ENCODE results near the gene SV2C. TPM values are rescaled to one million over a fixed set of nuclear protein-coding genes. Genes with fewer than 3 reads are reported as not detected.

The SV2C gene
- total and polyA plus RNA-seq, 9 donors, result under 0.01 to 0.09 (median 0.03) TPM; not detected in 1

DNA sequence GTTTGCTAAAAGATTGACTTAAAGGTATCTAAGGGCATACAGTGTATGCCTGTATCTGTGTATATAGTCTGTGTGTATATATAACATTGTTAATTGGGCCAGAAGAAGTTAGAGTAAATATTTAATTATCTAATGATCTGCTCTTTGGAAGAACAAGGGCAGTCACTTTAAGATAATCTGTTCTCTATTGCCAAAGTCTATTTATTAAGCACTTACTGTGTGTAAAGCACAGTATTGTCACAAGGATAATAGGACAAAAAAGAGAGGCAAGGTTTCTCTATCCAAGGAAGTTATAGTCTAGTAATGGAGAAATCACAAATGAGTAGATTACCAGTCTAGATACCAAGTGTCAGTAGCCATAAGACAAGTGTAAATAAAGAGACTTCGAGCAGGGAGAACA, 51.5 kb downstream of the SV2C start:
- H3K36me3 ChIP-seq (ENCODE audit: control insufficient read depth, insufficient read depth, low read length), result no peaks in the 10 kb centered on the region
- H3K27me3 ChIP-seq (ENCODE audit: control insufficient read depth, insufficient read depth, low read length), result no peaks in the 10 kb centered on the region
- WGBS (ENCODE audit: insufficient coverage), result 94% methylated on average over 1 of the region's 1 CpG
- H3K4me1 ChIP-seq (ENCODE audit: control insufficient read depth, insufficient read depth, low read length), result no peaks in the 10 kb centered on the region
- no peak overlapping the region for H3K4me3 ChIP-seq (ENCODE audit: low read length)
- DNase-seq, result no peak
- H3K9me3 ChIP-seq (replicated peaks; ENCODE audit: control insufficient read depth, low read depth, low read length), result no peaks in the 10 kb centered on the region
- no peak overlapping the region for H3K27ac ChIP-seq (ENCODE audit: low read length)

DNA sequence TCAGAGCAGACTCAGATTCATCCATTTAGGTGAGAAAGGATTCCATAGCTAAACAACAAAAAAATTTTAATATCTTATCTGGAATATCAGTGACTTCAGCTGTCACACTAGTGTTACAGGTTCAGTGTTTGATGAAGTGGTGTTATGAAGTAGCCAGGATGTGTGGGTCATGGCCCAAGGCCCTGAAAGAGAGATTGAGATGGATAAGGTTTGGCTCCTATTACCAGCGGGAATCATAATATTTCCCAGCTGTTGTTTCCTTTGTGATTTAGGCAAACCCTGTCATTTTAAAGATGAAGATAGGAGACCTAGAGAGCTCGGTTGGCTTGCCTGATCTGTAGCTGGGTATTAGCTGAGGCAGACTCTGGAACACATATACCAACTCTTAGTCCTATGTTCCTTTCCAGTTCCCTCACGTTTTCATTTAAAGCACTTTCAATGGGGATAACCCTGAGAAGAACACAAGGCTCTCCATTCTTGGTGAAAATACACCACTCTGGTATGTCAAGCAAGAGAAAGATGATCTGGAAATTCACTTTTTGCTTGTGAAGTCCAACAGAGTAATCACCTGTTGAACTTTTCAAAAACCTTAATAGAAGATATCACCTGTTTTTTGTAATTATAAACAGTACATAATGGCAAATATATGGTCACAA, 54.8 kb downstream of the SV2C start:
- Histone ChIP-seq H3K4me1 (ENCODE audit: control insufficient read depth, insufficient read depth, low read length) (no peaks in the 10 kb centered on the region), H3K9me3 (replicated peaks; ENCODE audit: control insufficient read depth, low read depth, low read length) (no peaks in the 10 kb centered on the region), H3K27me3 (ENCODE audit: control insufficient read depth, insufficient read depth, low read length) (no peaks in the 10 kb centered on the region), H3K27ac (ENCODE audit: low read length) (no peak overlapping the region), H3K4me3 (ENCODE audit: low read length) (no peak overlapping the region), H3K36me3 (ENCODE audit: control insufficient read depth, insufficient read depth, low read length) (no peaks in the 10 kb centered on the region)
- no peak for DNase-seq
- WGBS (ENCODE audit: insufficient coverage), result no CpG with 5 or more reads among the region's 3 CpGs

DNA sequence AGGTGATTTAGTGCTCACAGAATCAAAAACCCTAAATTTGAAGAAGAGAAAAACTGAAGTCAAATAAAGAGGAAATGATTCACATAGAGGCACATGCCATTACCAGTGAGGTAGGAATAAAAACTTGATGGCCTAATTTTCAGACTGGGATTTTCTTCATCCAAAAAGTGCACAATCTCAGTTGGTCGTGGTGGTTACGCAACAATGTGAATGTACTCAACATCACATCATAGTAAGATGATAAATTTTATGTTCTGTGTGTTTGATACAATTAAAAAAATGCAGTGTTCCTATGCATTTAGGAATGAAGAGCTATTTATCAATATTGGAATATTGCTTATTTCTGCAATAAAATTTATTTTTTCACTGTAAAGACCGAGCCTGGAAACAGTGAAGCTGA, 60.7 kb downstream of the SV2C start:
- 83% methylated on average over 1 of the region's 3 CpGs for WGBS (ENCODE audit: insufficient coverage)
- Histone ChIP-seq H3K27me3 (ENCODE audit: control insufficient read depth, insufficient read depth, low read length) (no peaks in the 10 kb centered on the region), H3K4me1 (ENCODE audit: control insufficient read depth, insufficient read depth, low read length) (no peaks in the 10 kb centered on the region), H3K9me3 (replicated peaks; ENCODE audit: control insufficient read depth, low read depth, low read length) (no peaks in the 10 kb centered on the region), H3K4me3 (ENCODE audit: low read length) (no peak overlapping the region), H3K36me3 (ENCODE audit: control insufficient read depth, insufficient read depth, low read length) (no peaks in the 10 kb centered on the region), H3K27ac (ENCODE audit: low read length) (no peak overlapping the region)
- no peak for DNase-seq

DNA sequence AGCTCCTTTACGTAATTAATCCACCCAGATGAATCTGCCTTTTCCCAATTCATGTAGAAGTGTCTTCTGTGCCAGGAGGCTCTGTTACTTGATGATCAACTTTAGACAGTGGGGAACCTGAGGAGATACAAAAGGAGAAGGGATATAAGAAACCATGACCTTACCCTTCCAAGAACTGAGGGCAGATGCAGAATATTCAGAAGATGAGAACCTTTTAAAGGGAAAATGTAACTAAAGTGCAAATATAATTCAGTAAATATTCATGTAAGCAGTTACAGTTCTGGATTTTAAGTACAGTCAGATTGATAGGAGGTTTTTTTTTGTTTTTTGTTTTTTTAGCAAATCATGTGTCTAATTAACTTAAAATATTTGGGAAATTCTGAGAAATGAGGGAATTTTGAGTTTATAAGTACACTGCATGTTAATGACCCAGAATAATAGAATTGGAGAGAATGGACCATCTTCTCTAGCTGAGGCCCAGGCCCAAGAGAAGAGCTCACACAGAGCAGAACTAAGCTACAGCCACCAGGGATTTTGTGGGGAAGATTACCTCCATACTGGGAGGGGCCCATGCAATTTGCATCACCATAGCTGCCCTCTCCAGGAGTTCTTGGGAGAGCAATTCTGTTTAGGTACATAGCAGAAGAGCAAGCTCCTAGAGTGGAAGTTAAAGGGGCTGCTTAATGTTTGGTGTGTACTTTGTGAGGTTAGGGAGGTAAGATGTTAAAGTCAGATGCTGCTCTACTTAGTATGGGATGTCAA, 61.5 kb downstream of the SV2C start:
- DNase-seq, result no peak
- H3K36me3 ChIP-seq (ENCODE audit: control insufficient read depth, insufficient read depth, low read length), result no peaks in the 10 kb centered on the region
- no peaks in the 10 kb centered on the region for H3K9me3 ChIP-seq (replicated peaks; ENCODE audit: control insufficient read depth, low read depth, low read length)
- WGBS (ENCODE audit: insufficient coverage), result no CpG with 5 or more reads among the region's 1 CpG
- no peaks in the 10 kb centered on the region for H3K4me1 ChIP-seq (ENCODE audit: control insufficient read depth, insufficient read depth, low read length)
- no peak overlapping the region for H3K4me3 ChIP-seq (ENCODE audit: low read length)
- H3K27me3 ChIP-seq (ENCODE audit: control insufficient read depth, insufficient read depth, low read length), result no peaks in the 10 kb centered on the region
- H3K27ac ChIP-seq (ENCODE audit: low read length), result no peak overlapping the region

DNA sequence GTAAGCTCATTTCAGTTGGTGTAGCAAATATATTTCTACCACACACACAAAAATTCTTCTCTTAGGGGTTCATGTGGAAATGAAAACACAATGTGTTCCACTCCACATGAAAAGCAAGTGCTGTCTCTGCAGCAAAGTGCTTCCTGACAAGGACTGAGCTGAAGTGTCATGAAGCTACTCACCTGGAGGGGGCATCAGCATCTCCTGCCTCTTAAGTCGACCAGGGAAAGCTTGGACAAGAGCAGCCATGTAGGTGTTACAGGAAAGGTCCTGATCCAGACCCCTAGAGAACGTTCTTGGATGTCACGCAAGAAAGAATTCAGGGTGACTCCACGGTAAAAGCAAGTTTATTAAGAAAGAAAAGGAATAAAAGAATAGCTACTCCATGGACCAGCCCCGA, 62.8 kb downstream of the SV2C start:
- no peaks in the 10 kb centered on the region for H3K9me3 ChIP-seq (replicated peaks; ENCODE audit: control insufficient read depth, low read depth, low read length)
- WGBS (ENCODE audit: insufficient coverage), result 57% methylated on average over 1 of the region's 5 CpGs

DNA sequence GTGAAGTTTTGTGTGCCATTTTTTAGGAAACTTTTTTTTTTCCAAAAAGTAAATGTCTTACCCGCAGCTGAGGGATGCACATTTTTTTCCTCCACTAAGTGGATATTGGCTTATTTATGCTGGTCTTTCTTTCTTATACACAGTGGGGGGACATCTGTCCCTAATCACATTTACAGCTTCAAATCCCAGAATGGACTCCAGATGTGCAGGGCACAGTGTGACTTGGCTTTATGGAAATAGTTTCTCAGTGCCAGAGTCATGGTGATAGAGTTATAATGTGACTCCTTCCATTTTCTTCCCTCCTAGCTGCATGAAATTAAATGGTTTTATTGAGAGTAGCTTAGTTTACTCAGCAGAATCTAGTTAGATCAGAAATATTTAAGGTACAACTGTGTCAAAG, 66.5 kb downstream of the SV2C start:
- WGBS (ENCODE audit: insufficient coverage), result no CpG with 5 or more reads among the region's 1 CpG
- DNase-seq, result no peak
- H3K27ac ChIP-seq (ENCODE audit: low read length), result no peak overlapping the region

More for the DNA sequence above, 62.8 kb downstream of the SV2C start:
- H3K4me1 ChIP-seq (ENCODE audit: control insufficient read depth, insufficient read depth, low read length), result no peaks in the 10 kb centered on the region
- no peaks in the 10 kb centered on the region for H3K36me3 ChIP-seq (ENCODE audit: control insufficient read depth, insufficient read depth, low read length)
- no peak overlapping the region for H3K27ac ChIP-seq (ENCODE audit: low read length)
- H3K4me3 ChIP-seq (ENCODE audit: low read length), result no peak overlapping the region
- no peak for DNase-seq
- H3K27me3 ChIP-seq (ENCODE audit: control insufficient read depth, insufficient read depth, low read length), result no peaks in the 10 kb centered on the region

DNA sequence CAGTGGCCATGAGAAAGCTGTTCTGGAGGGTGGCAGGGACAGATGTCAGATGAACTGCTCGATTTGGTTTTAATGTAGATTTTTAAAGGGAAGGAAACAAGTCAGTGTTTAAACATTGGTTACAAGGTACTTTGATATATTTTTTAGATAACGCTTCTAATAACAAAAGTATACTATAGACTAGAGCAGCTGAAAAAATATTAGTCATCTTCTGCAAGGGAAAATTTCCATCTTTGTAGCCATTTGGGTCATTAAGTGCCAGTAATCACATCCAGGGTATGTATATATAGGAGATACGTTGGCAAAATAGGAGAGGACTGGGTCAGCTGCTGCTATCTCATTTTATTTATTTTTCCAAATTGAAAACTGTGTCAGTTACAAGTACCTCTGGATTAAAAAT, 69.0 kb downstream of the SV2C start:
- Histone ChIP-seq H3K36me3 (ENCODE audit: control insufficient read depth, insufficient read depth, low read length) (no peaks in the 10 kb centered on the region), H3K9me3 (replicated peaks; ENCODE audit: control insufficient read depth, low read depth, low read length) (no peaks in the 10 kb centered on the region), H3K4me3 (ENCODE audit: low read length) (no peak overlapping the region), H3K27me3 (ENCODE audit: control insufficient read depth, insufficient read depth, low read length) (no peaks in the 10 kb centered on the region), H3K4me1 (ENCODE audit: control insufficient read depth, insufficient read depth, low read length) (no peaks in the 10 kb centered on the region), H3K27ac (ENCODE audit: low read length) (no peak overlapping the region)
- DNase-seq, result no peak
- no CpG with 5 or more reads among the region's 3 CpGs for whole genome bisulfite sequencing (ENCODE audit: insufficient coverage)

More for the DNA sequence above, 66.5 kb downstream of the SV2C start:
- Histone ChIP-seq H3K27me3 (ENCODE audit: control insufficient read depth, insufficient read depth, low read length) (no peaks in the 10 kb centered on the region), H3K36me3 (ENCODE audit: control insufficient read depth, insufficient read depth, low read length) (no peaks in the 10 kb centered on the region), H3K4me1 (ENCODE audit: control insufficient read depth, insufficient read depth, low read length) (no peaks in the 10 kb centered on the region), H3K9me3 (replicated peaks; ENCODE audit: control insufficient read depth, low read depth, low read length) (no peaks in the 10 kb centered on the region), H3K4me3 (ENCODE audit: low read length) (no peak overlapping the region)

DNA sequence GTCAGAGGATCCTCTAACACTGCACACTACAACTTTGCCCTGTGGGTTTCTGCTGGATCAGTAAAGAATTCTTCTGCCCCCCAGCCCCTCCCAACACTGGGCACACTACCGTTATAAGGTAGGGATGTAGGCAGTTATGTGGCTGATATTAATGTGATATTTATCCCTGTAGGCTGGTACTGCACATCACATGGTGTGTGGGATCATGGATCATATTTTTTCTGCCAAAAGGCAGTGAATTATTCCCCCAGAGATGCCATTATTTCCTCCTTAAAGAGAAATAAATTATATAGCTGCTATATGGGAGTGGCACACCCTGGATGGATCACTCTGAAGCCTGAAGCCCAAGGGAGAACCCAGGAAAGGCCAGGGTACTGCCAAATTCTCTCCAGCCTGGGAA, 69.5 kb downstream of the SV2C start:
- H3K4me1 ChIP-seq (ENCODE audit: control insufficient read depth, insufficient read depth, low read length), result no peaks in the 10 kb centered on the region
- no peaks in the 10 kb centered on the region for H3K27me3 ChIP-seq (ENCODE audit: control insufficient read depth, insufficient read depth, low read length)
- H3K27ac ChIP-seq (ENCODE audit: low read length), result no peak overlapping the region
- no peaks in the 10 kb centered on the region for H3K36me3 ChIP-seq (ENCODE audit: control insufficient read depth, insufficient read depth, low read length)
- no peak for DNase-seq
- no peak overlapping the region for H3K4me3 ChIP-seq (ENCODE audit: low read length)
- no CpG with 5 or more reads among the region's 1 CpG for WGBS (ENCODE audit: insufficient coverage)
- H3K9me3 ChIP-seq (replicated peaks; ENCODE audit: control insufficient read depth, low read depth, low read length), result no peaks in the 10 kb centered on the region

DNA sequence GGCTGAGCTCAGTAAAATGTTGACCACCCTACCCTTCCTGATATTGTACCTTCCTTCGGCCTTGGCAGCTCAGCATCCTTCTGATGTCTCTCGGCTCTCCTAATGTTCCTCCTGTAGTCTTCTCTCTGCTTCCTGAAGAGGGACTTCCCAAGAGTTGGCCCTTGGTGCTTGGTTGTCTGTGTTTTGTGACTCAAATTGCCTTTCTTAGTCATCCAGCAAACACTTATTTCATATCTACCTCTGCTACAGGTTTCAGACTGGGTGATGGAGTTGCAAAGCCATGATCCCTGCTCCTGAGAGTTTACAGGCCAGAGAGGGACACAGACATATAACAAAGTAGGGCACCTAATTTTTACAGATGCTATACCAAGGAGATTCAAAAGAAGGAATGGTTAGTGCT, 70.1 kb downstream of the SV2C start:
- no peak for DNase-seq
- Histone ChIP-seq H3K27ac (ENCODE audit: low read length) (no peak overlapping the region), H3K36me3 (ENCODE audit: control insufficient read depth, insufficient read depth, low read length) (no peaks in the 10 kb centered on the region), H3K9me3 (replicated peaks; ENCODE audit: control insufficient read depth, low read depth, low read length) (no peaks in the 10 kb centered on the region), H3K4me3 (ENCODE audit: low read length) (no peak overlapping the region), H3K27me3 (ENCODE audit: control insufficient read depth, insufficient read depth, low read length) (no peaks in the 10 kb centered on the region), H3K4me1 (ENCODE audit: control insufficient read depth, insufficient read depth, low read length) (no peaks in the 10 kb centered on the region)
- no CpG with 5 or more reads among the region's 2 CpGs for WGBS (ENCODE audit: insufficient coverage)

DNA sequence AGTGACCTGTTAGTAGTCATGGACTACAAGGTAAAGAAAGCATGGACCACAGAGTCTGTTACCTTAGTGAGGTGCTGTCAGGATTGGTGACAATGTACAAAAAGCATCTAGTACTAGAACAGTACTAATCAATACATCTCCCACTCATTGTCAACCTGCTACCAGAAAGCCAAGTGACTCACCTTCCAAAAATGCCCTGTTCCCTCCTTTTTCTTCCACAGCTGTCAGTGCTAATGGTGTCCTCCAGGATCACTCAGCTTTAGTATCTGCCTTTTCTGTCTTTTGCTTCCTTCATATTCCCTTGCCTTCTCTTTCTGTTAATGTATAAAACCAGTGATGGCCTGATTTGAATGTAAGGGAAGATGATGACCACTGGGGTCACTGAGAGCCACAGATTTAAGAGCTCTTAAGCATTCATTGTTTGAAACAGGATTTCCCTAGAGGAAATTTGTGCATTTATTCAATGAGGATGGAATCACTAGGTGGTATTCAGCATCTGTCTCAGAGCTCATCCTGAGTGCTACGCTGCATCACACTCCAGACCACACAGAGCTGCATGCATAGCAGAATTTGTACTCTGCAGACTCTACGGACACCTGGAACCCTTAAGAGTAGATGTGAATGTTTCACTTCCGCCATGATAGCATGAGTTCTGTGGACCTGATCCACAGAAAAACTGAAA, 71.0 kb downstream of the SV2C start:
- H3K4me3 ChIP-seq (ENCODE audit: low read length), result no peak overlapping the region
- no peaks in the 10 kb centered on the region for H3K9me3 ChIP-seq (replicated peaks; ENCODE audit: control insufficient read depth, low read depth, low read length)
- no peak overlapping the region for H3K27ac ChIP-seq (ENCODE audit: low read length)
- H3K27me3 ChIP-seq (ENCODE audit: control insufficient read depth, insufficient read depth, low read length), result no peaks in the 10 kb centered on the region
- H3K4me1 ChIP-seq (ENCODE audit: control insufficient read depth, insufficient read depth, low read length), result no peaks in the 10 kb centered on the region
- 80% methylated on average over 1 of the region's 3 CpGs for WGBS (ENCODE audit: insufficient coverage)
- H3K36me3 ChIP-seq (ENCODE audit: control insufficient read depth, insufficient read depth, low read length), result no peaks in the 10 kb centered on the region
- no peak for DNase-seq
